IMR-90 (cell line): ENCODE measurements around the gene GPRC5C. TPM values are rescaled to one million over a fixed set of nuclear protein-coding genes. Genes with fewer than 3 reads are reported as not detected.

Source experiments
- ATAC-seq: fragments of 200-7000 bp; cut with Tn5 transposase; 2 replicates; pipeline ENCODE4 v1.9.1; 2020; ENCODE audit warnings: low read depth, mild to moderate bottlenecking, moderate library complexity
- BruUV-seq: library from RNA; stranded (reverse); fragments of 400-500 nt; replicated peaks from 2 replicates; lab custom pipeline; 2021; lab: Mats Ljungman, UMichigan
- CTCF ChIA-PET: fragments of 300-600 bp; formaldehyde crosslinking; extraction: SDS; loops from one replicate; lab custom pipeline; 2021; ENCODE audit warnings: antibody characterized with exemption; lab: Yijun Ruan, JAX
- POLR2A ChIA-PET: fragments of 300-600 bp; sonication (Branson Sonifier 250); formaldehyde crosslinking; loops from one replicate; lab custom pipeline; 2022; ENCODE audit warnings: antibody characterized with exemption; ENCODE audit not compliant: unreplicated experiment; lab: Charles Lee
- DNase-seq: peaks from one replicate; pipeline ENCODE4 v3.0.0; 2013
- H2AFZ ChIP-seq: replicated peaks from 2 replicates; pipeline ENCODE3; 2013; ENCODE audit warnings: low read length, mild to moderate bottlenecking; ENCODE audit not compliant: poor library complexity
- H2AK5ac ChIP-seq: 2 replicates; pipeline ENCODE4 v1.6.1; 2013; ENCODE audit warnings: low read depth, low read length, inconsistent platforms
- H2AK9ac ChIP-seq: replicated peaks from 2 replicates; pipeline ENCODE3; 2013; ENCODE audit warnings: mild to moderate bottlenecking, low read depth, low read length, moderate library complexity; ENCODE audit not compliant: poor library complexity
- H2BK120ac ChIP-seq: 2 replicates; pipeline ENCODE4 v1.6.1; 2013; ENCODE audit warnings: low read depth, low read length, inconsistent platforms
- H2BK15ac ChIP-seq: 3 replicates; pipeline ENCODE4 v1.6.1; 2013; ENCODE audit warnings: low read depth, low read length, inconsistent platforms
- H2BK20ac ChIP-seq: 2 replicates; pipeline ENCODE4 v1.6.1; 2013; ENCODE audit warnings: low read depth, mild to moderate bottlenecking, inconsistent platforms, low read length, moderate library complexity
- H2BK5ac ChIP-seq: 2 replicates; pipeline ENCODE4 v1.6.1; 2013; ENCODE audit warnings: mild to moderate bottlenecking, low read depth, low read length, inconsistent platforms; ENCODE audit not compliant: poor library complexity, severe bottlenecking
- H3K14ac ChIP-seq: replicated peaks from 2 replicates; pipeline ENCODE4 v1.6.1; 2013; ENCODE audit warnings: low read depth, low read length, inconsistent platforms
- H3K18ac ChIP-seq: 2 replicates; pipeline ENCODE4 v1.6.1; 2013; ENCODE audit warnings: low read depth, low read length, control low read depth
- H3K23ac ChIP-seq: 2 replicates; pipeline ENCODE4 v1.6.1; 2013; ENCODE audit warnings: low read depth, low read length, inconsistent platforms
- H3K27ac ChIP-seq: 2 replicates; pipeline ENCODE4 v1.5.1; 2013; ENCODE audit warnings: mild to moderate bottlenecking, control low read depth, low read length; ENCODE audit not compliant: insufficient read depth
- H3K27me3 ChIP-seq: 2 replicates; pipeline ENCODE4 v1.6.1; 2013; ENCODE audit warnings: low read length; ENCODE audit not compliant: control insufficient read depth, insufficient read depth
- H3K36me3 ChIP-seq: 2 replicates; pipeline ENCODE4 v1.6.1; 2013; ENCODE audit warnings: low read length, mixed read lengths; ENCODE audit not compliant: control insufficient read depth, insufficient read depth
- H3K4ac ChIP-seq: 2 replicates; pipeline ENCODE4 v1.6.1; 2013; ENCODE audit warnings: low read depth, low read length, inconsistent platforms
- H3K4me1 ChIP-seq: 2 replicates; pipeline ENCODE4 v1.6.1; 2013; ENCODE audit warnings: low read length, mixed read lengths; ENCODE audit not compliant: control insufficient read depth, insufficient read depth
- H3K4me2 ChIP-seq: 2 replicates; pipeline ENCODE4 v1.6.1; 2013; ENCODE audit warnings: low read depth, mild to moderate bottlenecking, control low read depth, low read length, moderate library complexity
- H3K4me3 ChIP-seq: 2 replicates; pipeline ENCODE4 v1.5.1; 2013; ENCODE audit warnings: low read depth, mild to moderate bottlenecking, control low read depth, low read length, moderate library complexity; ENCODE audit not compliant: insufficient read depth
- H3K56ac ChIP-seq: 2 replicates; pipeline ENCODE4 v1.6.1; 2013; ENCODE audit warnings: low read length, inconsistent platforms; ENCODE audit not compliant: insufficient read depth; ENCODE audit errors: extremely low read depth
- H3K79me1 ChIP-seq, 2 experiments: 2 replicates each; pipeline ENCODE4 v1.6.1; 2013; ENCODE audit warnings: low read length in 2 of 2, inconsistent platforms in 1 of 2, low read depth in 1 of 2
- H3K9ac ChIP-seq: 2 replicates; pipeline ENCODE4 v1.6.1; 2013; ENCODE audit warnings: low read depth, low read length, control low read depth
- H3K9me1 ChIP-seq: 2 replicates; pipeline ENCODE4 v1.6.1; 2013; ENCODE audit warnings: low read length, inconsistent platforms; ENCODE audit not compliant: insufficient read depth
- H3K9me3 ChIP-seq: 2 replicates; pipeline ENCODE4 v1.6.1; 2013; ENCODE audit warnings: low read length; ENCODE audit not compliant: control insufficient read depth, insufficient read depth
- H4K20me1 ChIP-seq: 2 replicates; pipeline ENCODE4 v1.6.1; 2013; ENCODE audit warnings: low read length, inconsistent platforms; ENCODE audit not compliant: insufficient read depth
- H4K5ac ChIP-seq: 2 replicates; pipeline ENCODE4 v1.6.1; 2013; ENCODE audit warnings: mild to moderate bottlenecking, low read depth, low read length, control low read depth
- H4K8ac ChIP-seq, 2 experiments: 2 replicates each; pipeline ENCODE4 v1.6.1; 2013; ENCODE audit warnings: low read depth in 2 of 2, low read length in 2 of 2, control low read depth in 1 of 2, inconsistent platforms in 1 of 2
- H4K91ac ChIP-seq: 2 replicates; pipeline ENCODE4 v1.6.1; 2013; ENCODE audit warnings: low read depth, low read length, inconsistent platforms; ENCODE audit not compliant: insufficient read depth
- BHLHE40 ChIP-seq: fragments of 150-350 bp; IDR thresholded peaks from 2 replicates; pipeline ENCODE4 v1.6.1; 2016; ENCODE audit warnings: mild to moderate bottlenecking, low read depth, low read length
- CEBPB ChIP-seq: IDR thresholded peaks from 2 replicates; pipeline ENCODE4 v1.6.1; 2012; ENCODE audit warnings: low read depth, low read length, improper control_type of control experiment
- ELK1 ChIP-seq: fragments of 150-350 bp; IDR thresholded peaks from 2 replicates; pipeline ENCODE4 v1.6.1; 2016; ENCODE audit warnings: low read depth, mild to moderate bottlenecking, low read length, moderate library complexity, borderline replicate concordance
- FOS ChIP-seq: fragments of 150-350 bp; IDR thresholded peaks from 2 replicates; pipeline ENCODE4 v1.6.1; 2016; ENCODE audit warnings: low read depth, low read length
- MAZ ChIP-seq: IDR thresholded peaks from 2 replicates; pipeline ENCODE4 v1.6.1; 2012; ENCODE audit warnings: low read depth, mild to moderate bottlenecking, low read length, improper control_type of control experiment, moderate library complexity, borderline replicate concordance
- MXI1 ChIP-seq: IDR thresholded peaks from 2 replicates; pipeline ENCODE4 v1.6.1; 2012; ENCODE audit warnings: low read depth, mild to moderate bottlenecking, low read length, moderate library complexity, borderline replicate concordance
- NFE2L2 ChIP-seq: fragments of 150-350 bp; IDR thresholded peaks from 2 replicates; pipeline ENCODE4 v1.6.1; 2016; ENCODE audit warnings: low read depth, mild to moderate bottlenecking, low read length
- POLR2A ChIP-seq: IDR thresholded peaks from 2 replicates; pipeline ENCODE4 v1.6.1; 2012; ENCODE audit warnings: mild to moderate bottlenecking, low read depth, low read length
- RCOR1 ChIP-seq: IDR thresholded peaks from 2 replicates; pipeline ENCODE4 v1.6.1; 2012; ENCODE audit warnings: mild to moderate bottlenecking, low read length, improper control_type of control experiment; ENCODE audit not compliant: insufficient replicate concordance
- SMC3 ChIP-seq: fragments of 150-350 bp; IDR thresholded peaks from 2 replicates; pipeline ENCODE4 v1.6.1; 2016; ENCODE audit warnings: low read depth, mild to moderate bottlenecking, antibody characterized with exemption, low read length, moderate library complexity
- WGBS, 2 experiments: methylation state at CpG; one replicate each; pipeline versions ENCODE4 v1.1.5 to v1.1.7; 2013; ENCODE audit warnings: missing lambda C conversion rate in 2 of 2; ENCODE audit not compliant: insufficient read length in 1 of 2; ENCODE audit errors: extremely low coverage in 2 of 2; 5-methylcytosine and 5-hydroxymethylcytosine counted together
- dilution Hi-C: fragments of 300-500 bp; cut with HindIII; formaldehyde crosslinking; loops from one replicate; pipeline ENCODE4 v1.14.3; 2018; ENCODE audit warnings: low sequenced_read_pairs; ENCODE audit not compliant: unreplicated experiment
- in situ Hi-C: fragments of 300-500 bp; cut with MboI; formaldehyde crosslinking; loops from 3 replicates; pipeline ENCODE4 v1.14.3; 2019; ENCODE audit warnings: low sequenced_read_pairs, inconsistent platforms, mixed read lengths
- intact Hi-C: fragments of 100-400 bp; cut with micrococcal nuclease; formaldehyde crosslinking; loops from 2 replicates; pipeline ENCODE4 v1.10.0; 2022
- polyA plus RNA-seq, 3 experiments: library from polyadenylated mRNA; depleted of rRNA; stranded (reverse); fragments of >200 nt; gene quantifications; 2 replicates each; pipeline ENCODE4 v1.2.3, GENCODE V29; 2012; ENCODE audit warnings: low replicate concordance in 1 of 3
- total RNA-seq: library from RNA; depleted of rRNA; stranded (reverse); fragments of >200 nt; gene quantifications from 2 replicates; pipeline ENCODE4 v1.2.3, GENCODE V29; 2012

GPRC5C gene
- total and polyA plus RNA-seq, 2 of the 4 experiments (the other 2 are of a cell fraction) = not detected

- no TSS peak for BruUV-seq
- no peak for TF ChIP-seq SMC3
- TF ChIP-seq MXI1 = no peak
- TF ChIP-seq BHLHE40 = no peak
- TF ChIP-seq ELK1 = no peak
- TF ChIP-seq MAZ = no peak
- TF ChIP-seq CEBPB = no peak
- no peak for TF ChIP-seq POLR2A
- no peak for TF ChIP-seq NFE2L2
- TF ChIP-seq RCOR1 = no peak
- no peak for TF ChIP-seq FOS
- no peak; the same call in none of the 2 replicates for ATAC-seq
- Histone ChIP-seq H3K4me2 (peak overlapping the region; percentile 44), H2AFZ (peak overlapping the region; percentile 79), H3K4me3 (peak overlapping the region; percentile 21; the same call in 1 of the 2 replicates), H3K23ac (no peak overlapping the region), H3K36me3 (no peaks in the 10 kb centered on the region), H4K5ac (no peak overlapping the region), H4K20me1 (no peaks in the 10 kb centered on the region), H3K27me3 (no peaks in the 10 kb centered on the region; the same call in 1 of the 2 replicates), H3K4ac (no peak overlapping the region), H3K27ac (no peak overlapping the region), H2BK120ac (no peak overlapping the region), H2BK20ac (no peak overlapping the region), H3K4me1 (no peaks in the 10 kb centered on the region), H3K56ac (no peak overlapping the region), H2BK5ac (no peak overlapping the region), H4K91ac (no peak overlapping the region), H3K18ac (no peak overlapping the region), H2AK9ac (no peak overlapping the region), H2AK5ac (no peak overlapping the region), H3K14ac (no peak overlapping the region), H3K79me1 (no peaks in the 10 kb centered on the region), H3K9ac (no peak overlapping the region), H3K9me3 (no peaks in the 10 kb centered on the region), H2BK15ac (no peak overlapping the region), H4K8ac (no peak overlapping the region), H3K9me1 (no peaks in the 10 kb centered on the region)
- WGBS, 2 experiments = 18% methylated on average over 10 of the region's 40 CpGs; no CpG with 5 or more reads in 1 of the 2 experiments
- dilution Hi-C loops = no loop called here
- peak; percentile 29 for DNase-seq
- intact Hi-C loops = loop anchor here (1.0 kb wide), 1 partner anchor 241 kb away; the partner anchor contains the start of gene TTYH2
- in situ Hi-C loops = no loop called here
- ChIA-PET CTCF (no interaction called here), POLR2A (no interaction called here)
Measured at GRCh38 chr17:74454197-74455024, 22.5 kb downstream of the GPRC5C start.
